ENCODE results near the gene KRTAP5-9. TPM values are rescaled to one million over a fixed set of nuclear protein-coding genes. Genes with fewer than 3 reads are reported as not detected.
"Not testable (repeated sequence)": the region's sequence is repeated elsewhere in the genome, so short reads cannot be mapped to it uniquely, and the experiment has no call there.

KRTAP5-9 gene
- total RNA-seq, 3 donors from 2014 or later (not counting 1 experiment from before 2014, with no cell fraction given) = 0.31 TPM; not detected in 2

DNA sequence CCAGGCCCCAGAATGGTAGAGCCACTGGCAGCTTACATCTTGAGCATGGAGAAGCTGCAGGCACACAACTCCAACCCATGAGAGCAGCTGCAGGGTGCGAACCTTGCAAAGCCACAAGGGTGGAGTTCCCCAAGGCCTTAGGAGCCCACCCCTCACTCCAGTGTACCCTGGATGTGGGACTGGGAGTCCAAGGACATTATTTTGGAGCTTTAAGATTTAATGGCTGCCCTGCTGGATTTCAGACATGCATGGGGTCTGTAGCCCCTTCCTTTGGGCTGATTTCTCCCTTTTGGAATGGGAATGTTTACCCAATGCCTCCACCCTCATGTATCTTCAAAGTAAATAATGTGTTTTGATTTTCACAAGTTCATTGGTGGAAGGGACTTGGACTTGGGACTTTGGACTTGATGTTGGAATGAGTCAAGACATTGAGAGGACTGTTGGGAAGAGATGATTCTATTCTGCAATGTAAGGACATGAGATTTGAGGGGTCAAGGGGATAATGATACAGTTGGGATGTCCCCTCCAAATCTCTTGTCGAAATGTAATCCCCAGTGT is 22.2 kb upstream of the KRTAP5-9 start:
- Mint-ChIP-seq H3K27ac (no peak overlapping the region), H3K27me3 (ENCODE audit: low read depth in 2 of 2) (peaks cover 4 to 12% of the 10 kb centered on the region in 2 donors), H3K4me1 (no peaks in the 10 kb centered on the region), H3K4me3 (no peak overlapping the region), H3K9me3 (no peaks in the 10 kb centered on the region), H3K36me3 (no peaks in the 10 kb centered on the region)
- no peak for ATAC-seq
- TF ChIP-seq, protein P1, sequence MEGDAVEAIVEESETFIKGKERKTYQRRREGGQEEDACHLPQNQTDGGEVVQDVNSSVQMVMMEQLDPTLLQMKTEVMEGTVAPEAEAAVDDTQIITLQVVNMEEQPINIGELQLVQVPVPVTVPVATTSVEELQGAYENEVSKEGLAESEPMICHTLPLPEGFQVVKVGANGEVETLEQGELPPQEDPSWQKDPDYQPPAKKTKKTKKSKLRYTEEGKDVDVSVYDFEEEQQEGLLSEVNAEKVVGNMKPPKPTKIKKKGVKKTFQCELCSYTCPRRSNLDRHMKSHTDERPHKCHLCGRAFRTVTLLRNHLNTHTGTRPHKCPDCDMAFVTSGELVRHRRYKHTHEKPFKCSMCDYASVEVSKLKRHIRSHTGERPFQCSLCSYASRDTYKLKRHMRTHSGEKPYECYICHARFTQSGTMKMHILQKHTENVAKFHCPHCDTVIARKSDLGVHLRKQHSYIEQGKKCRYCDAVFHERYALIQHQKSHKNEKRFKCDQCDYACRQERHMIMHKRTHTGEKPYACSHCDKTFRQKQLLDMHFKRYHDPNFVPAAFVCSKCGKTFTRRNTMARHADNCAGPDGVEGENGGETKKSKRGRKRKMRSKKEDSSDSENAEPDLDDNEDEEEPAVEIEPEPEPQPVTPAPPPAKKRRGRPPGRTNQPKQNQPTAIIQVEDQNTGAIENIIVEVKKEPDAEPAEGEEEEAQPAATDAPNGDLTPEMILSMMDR (IDR thresholded peaks at IDR 0.05) = no peak
- no peaks in the 10 kb centered on the region for H3K4me1 ChIP-seq (ENCODE audit: control insufficient read depth, insufficient read depth, low read length)
- DNase-seq = no peak
- H3K4me3 ChIP-seq (ENCODE audit: low read length) = no peak overlapping the region
- intact Hi-C loops (cut with micrococcal nuclease) = no loop called here
- H3K9me3 ChIP-seq (ENCODE audit: control insufficient read depth, insufficient read depth, low read length) = no peaks in the 10 kb centered on the region
- H3K27me3 ChIP-seq (ENCODE audit: control insufficient read depth, insufficient read depth, low read length) = no peaks in the 10 kb centered on the region
- H3K27ac ChIP-seq (ENCODE audit: low read length) = no peak overlapping the region
- WGBS (ENCODE audit: insufficient coverage) = 80% methylated on average over 2 of the region's 2 CpGs
- no peaks in the 10 kb centered on the region for H3K36me3 ChIP-seq (ENCODE audit: control insufficient read depth, insufficient read depth, low read length)

DNA sequence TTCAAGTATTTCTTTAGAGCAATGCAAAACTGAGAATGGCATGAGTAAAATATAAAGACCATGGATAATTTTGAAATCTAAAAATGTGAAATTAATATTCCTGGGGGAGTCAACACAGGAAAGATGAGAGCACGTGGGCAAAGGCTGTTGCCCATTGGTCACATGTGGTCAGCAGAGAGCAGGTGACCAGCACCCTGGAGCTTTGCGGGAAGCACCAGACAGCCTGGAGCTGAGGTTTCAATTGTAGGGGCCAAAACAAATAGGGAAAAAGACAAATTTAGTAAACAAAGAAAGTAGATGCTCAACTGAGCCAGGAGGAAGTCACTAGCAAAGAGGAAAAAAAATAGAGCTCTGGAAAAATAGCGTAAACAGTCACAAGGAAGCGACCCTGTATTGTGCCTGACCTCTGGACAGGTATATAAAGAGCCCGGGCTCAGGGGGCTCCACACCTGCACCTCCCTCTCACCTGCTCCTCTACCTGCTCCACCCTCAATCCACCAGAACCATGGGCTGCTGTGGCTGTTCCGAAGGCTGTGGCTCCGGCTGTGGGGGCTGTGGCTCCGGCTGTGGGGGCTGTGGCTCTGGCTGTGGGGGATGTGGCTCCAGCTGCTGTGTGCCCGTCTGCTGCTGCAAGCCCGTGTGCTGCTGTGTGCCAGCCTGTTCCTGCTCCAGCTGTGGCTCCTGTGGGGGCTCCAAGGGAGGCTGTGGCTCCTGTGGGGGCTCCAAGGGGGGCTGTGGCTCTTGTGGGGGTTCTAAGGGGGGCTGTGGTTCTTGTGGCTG is 21.2 kb upstream of the KRTAP5-9 start, which contains the start of gene KRTAP5-7:
TSS of gene KRTAP5-7 (plus strand) at position 472 of the 780 bp plus-strand sequence. CDS start at position 506, 34 bp downstream.
- H3K4me3 Mint-ChIP-seq; H3K36me3 ChIP-seq (ENCODE audit: control insufficient read depth, insufficient read depth, low read length); H3K27ac Mint-ChIP-seq; H3K9me3 Mint-ChIP-seq; H3K36me3 Mint-ChIP-seq; H3K9me3 ChIP-seq (ENCODE audit: control insufficient read depth, insufficient read depth, low read length); H3K27ac ChIP-seq (ENCODE audit: low read length); H3K4me1 Mint-ChIP-seq; H3K27me3 ChIP-seq (ENCODE audit: control insufficient read depth, insufficient read depth, low read length); ATAC-seq; H3K4me1 ChIP-seq (ENCODE audit: control insufficient read depth, insufficient read depth, low read length); DNase-seq; intact Hi-C loops (cut with micrococcal nuclease); H3K4me3 ChIP-seq (ENCODE audit: low read length): not testable (repeated sequence)
- WGBS (ENCODE audit: insufficient coverage) = 60% methylated on average over 10 of the region's 10 CpGs
- H3K27me3 Mint-ChIP-seq (ENCODE audit: low read depth in 2 of 2) = peaks cover 4 to 12% of the 10 kb centered on the region in 2 donors

DNA sequence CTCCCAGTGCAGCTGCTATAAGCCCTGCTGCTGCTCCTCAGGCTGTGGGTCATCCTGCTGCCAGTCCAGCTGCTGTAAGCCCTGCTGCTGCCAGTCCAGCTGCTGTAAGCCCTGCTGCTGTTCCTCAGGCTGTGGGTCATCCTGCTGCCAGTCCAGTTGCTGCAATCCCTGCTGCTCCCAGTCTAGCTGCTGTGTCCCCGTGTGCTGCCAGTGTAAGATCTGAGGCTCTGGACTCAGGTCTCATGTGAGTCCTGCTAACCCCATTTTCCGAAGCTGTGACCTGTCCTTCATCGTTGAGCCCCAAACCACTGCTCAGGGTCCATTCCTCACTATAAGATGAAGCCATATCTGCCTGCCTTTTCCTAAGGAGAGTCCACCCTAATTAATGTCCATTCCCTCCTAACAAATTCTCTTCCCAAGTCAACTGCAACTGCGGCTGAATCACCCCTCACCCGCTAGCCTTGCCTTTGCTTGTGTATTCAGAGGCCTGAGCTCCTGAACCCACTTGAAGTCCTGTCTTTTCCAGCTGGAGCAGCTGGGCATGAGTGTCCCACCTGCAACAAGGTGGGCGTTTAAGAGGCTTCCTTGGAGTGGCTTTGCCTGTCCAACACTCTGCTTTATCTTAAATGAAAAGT is 20.5 kb upstream of the KRTAP5-9 start:
- Histone ChIP-seq H3K9me3 (ENCODE audit: control insufficient read depth, insufficient read depth, low read length) (no peaks in the 10 kb centered on the region), H3K4me1 (ENCODE audit: control insufficient read depth, insufficient read depth, low read length) (no peaks in the 10 kb centered on the region), H3K27me3 (ENCODE audit: control insufficient read depth, insufficient read depth, low read length) (no peaks in the 10 kb centered on the region), H3K27ac (ENCODE audit: low read length) (no peak overlapping the region), H3K4me3 (ENCODE audit: low read length) (no peak overlapping the region), H3K36me3 (ENCODE audit: control insufficient read depth, insufficient read depth, low read length) (no peaks in the 10 kb centered on the region)
- 90% methylated on average over 6 of the region's 6 CpGs for WGBS (ENCODE audit: insufficient coverage)
- intact Hi-C loops (cut with micrococcal nuclease) = no loop called here
- H3K27ac Mint-ChIP-seq = no peak overlapping the region
- ATAC-seq (no peak), DNase-seq (no peak)
- H3K9me3 Mint-ChIP-seq = no peaks in the 10 kb centered on the region
- H3K27me3 Mint-ChIP-seq (ENCODE audit: low read depth in 2 of 2) = peaks cover 4 to 12% of the 10 kb centered on the region in 2 donors
- no peak overlapping the region for H3K4me3 Mint-ChIP-seq
- no peaks in the 10 kb centered on the region for H3K36me3 Mint-ChIP-seq
- no peaks in the 10 kb centered on the region for H3K4me1 Mint-ChIP-seq
- TF ChIP-seq, protein P1 (IDR thresholded peaks at IDR 0.05) = no peak

DNA sequence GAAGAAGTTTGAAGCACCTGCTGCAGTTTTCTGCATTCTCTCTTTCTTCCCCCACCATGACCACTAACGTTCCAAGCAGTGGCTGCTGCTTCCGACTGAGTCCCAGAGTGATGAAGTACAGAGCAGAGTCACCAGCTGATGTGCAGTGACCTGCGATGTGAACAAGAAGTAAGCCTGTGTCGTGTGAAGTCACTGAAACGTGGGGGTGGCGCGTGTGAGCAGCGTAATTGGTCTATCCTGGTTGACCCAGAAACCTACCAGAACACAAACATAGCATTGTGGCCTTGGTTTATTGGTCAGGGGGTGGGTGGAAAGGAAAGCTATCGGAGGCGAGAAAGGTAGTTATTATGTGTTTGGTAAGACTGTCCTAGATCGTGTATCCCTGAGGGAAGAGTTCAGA is 17.6 kb upstream of the KRTAP5-9 start:
- H3K4me1 Mint-ChIP-seq = no peaks in the 10 kb centered on the region
- DNase-seq (no peak), ATAC-seq (no peak)
- H3K4me3 Mint-ChIP-seq = no peak overlapping the region
- intact Hi-C loops (cut with micrococcal nuclease) = no loop called here
- H3K27ac ChIP-seq (ENCODE audit: low read length) = no peak overlapping the region
- no peak overlapping the region for H3K27ac Mint-ChIP-seq
- no peaks in the 10 kb centered on the region for H3K9me3 ChIP-seq (ENCODE audit: control insufficient read depth, insufficient read depth, low read length)
- no peaks in the 10 kb centered on the region for H3K4me1 ChIP-seq (ENCODE audit: control insufficient read depth, insufficient read depth, low read length)
- peaks cover 4 to 12% of the 10 kb centered on the region in 2 donors for H3K27me3 Mint-ChIP-seq (ENCODE audit: low read depth in 2 of 2)
- WGBS (ENCODE audit: insufficient coverage) = 88% methylated on average over 11 of the region's 11 CpGs
- no peak overlapping the region for H3K4me3 ChIP-seq (ENCODE audit: low read length)
- no peaks in the 10 kb centered on the region for H3K9me3 Mint-ChIP-seq
- no peaks in the 10 kb centered on the region for H3K27me3 ChIP-seq (ENCODE audit: control insufficient read depth, insufficient read depth, low read length)
- TF ChIP-seq, protein P1 (IDR thresholded peaks at IDR 0.05) = no peak
- H3K36me3 Mint-ChIP-seq = no peaks in the 10 kb centered on the region
- no peaks in the 10 kb centered on the region for H3K36me3 ChIP-seq (ENCODE audit: control insufficient read depth, insufficient read depth, low read length)
